Activated CD4-positive, alpha-beta T cell treated with anti-CD3 and anti-CD28 coated beads, Interleukin-2, amount 50 U/mL, for 24 hours (primary cell): ENCODE data around the gene NPC2.

Source experiments
- DNase-seq, 2 donors: peaks; one replicate each; pipeline ENCODE4 v3.0.0-alpha.2; 2020; ENCODE audit warnings: low read depth in 1 of 2, low spot score in 1 of 2

The NPC2 gene

GRCh38 chr14:74503291-74503937 is 10.3 kb upstream of the NPC2 start:
- DNase-seq = no peak

- no peak for DNase-seq
Measured at GRCh38 chr14:74502236-74503019, 9.3 kb upstream of the NPC2 start.

GRCh38 chr14:74501691-74502090 is 8.6 kb upstream of the NPC2 start:
- no peak for DNase-seq

- no peak for DNase-seq
Measured at GRCh38 chr14:74501135-74501614, 8.1 kb upstream of the NPC2 start.

- no peak for DNase-seq
Measured at GRCh38 chr14:74500417-74501134, 7.5 kb upstream of the NPC2 start.

- DNase-seq = no peak
Measured at GRCh38 chr14:74495356-74495755, 2.3 kb upstream of the NPC2 start.

- peak; percentile 99 for DNase-seq
Measured at GRCh38 chr14:74493343-74494261, 497 bp upstream of the NPC2 start, which contains the start of gene ISCA2. Gene ISCA2 (plus strand): TSS chr14:74493765. CDS start chr14:74493775, 10 bp downstream.

GRCh38 chr14:74491956-74492775 is 939 bp downstream of the NPC2 start:
- DNase-seq = no peak

GRCh38 chr14:74490486-74490885 is 2.6 kb downstream of the NPC2 start:
- DNase-seq = no peak

- no peak for DNase-seq
Measured at GRCh38 chr14:74488786-74489397, 4.2 kb downstream of the NPC2 start.

- no peak for DNase-seq
Measured at GRCh38 chr14:74486164-74486563, 6.9 kb downstream of the NPC2 start.

- no peak for DNase-seq
Measured at GRCh38 chr14:74483321-74483720, 9.8 kb downstream of the NPC2 start.

- DNase-seq = no peak
Measured at GRCh38 chr14:74482571-74482970, 10.5 kb downstream of the NPC2 start.

GRCh38 chr14:74480046-74480445 is 13.1 kb downstream of the NPC2 start:
- no peak for DNase-seq

- no peak for DNase-seq
Measured at GRCh38 chr14:74478996-74479635, 14.0 kb downstream of the NPC2 start.

- DNase-seq = no peak
Measured at GRCh38 chr14:74476607-74477006, 16.5 kb downstream of the NPC2 start.

- no peak for DNase-seq
Measured at GRCh38 chr14:74476107-74476506, 17.0 kb downstream of the NPC2 start.

- DNase-seq = no peak
Measured at GRCh38 chr14:74475678-74476077, 17.4 kb downstream of the NPC2 start.

GRCh38 chr14:74474376-74474775 is 18.7 kb downstream of the NPC2 start:
- no peak for DNase-seq
